OCI-LY7 (cell line): ENCODE measurements around the gene BEND4. TPM values are rescaled to one million over a fixed set of nuclear protein-coding genes. Genes with fewer than 3 reads are reported as not detected.

Source experiments
- BruUV-seq: library from RNA; stranded (reverse); fragments of 400-500 nt; replicated peaks from 2 replicates; lab custom pipeline; 2021; lab: Mats Ljungman, UMichigan
- CTCF ChIA-PET: fragments of 300-600 bp; sonication (Branson Sonifier 250); formaldehyde crosslinking; loops from one replicate; lab custom pipeline; 2022; ENCODE audit warnings: antibody characterized with exemption; ENCODE audit not compliant: unreplicated experiment; lab: Charles Lee
- POLR2A ChIA-PET: fragments of 300-600 bp; sonication (Branson Sonifier 250); formaldehyde crosslinking; loops from one replicate; lab custom pipeline; 2022; ENCODE audit warnings: antibody characterized with exemption; lab: Charles Lee
- DNase-seq: peaks from one replicate; pipeline ENCODE4 v3.0.0-alpha.2; 2015; ENCODE audit warnings: low spot score
- H2AFZ ChIP-seq: fragments of 200-600 bp; sonication (generic), shearing (Covaris generic); 2 replicates; pipeline ENCODE4 v1.6.1; 2014; ENCODE audit warnings: mild to moderate bottlenecking, antibody characterized with exemption, low read length, moderate library complexity
- H3K27ac ChIP-seq: fragments of 200-600 bp; sonication (generic); 2 replicates; pipeline ENCODE4 v1.5.1; 2014; ENCODE audit warnings: mixed run types, low read depth, mild to moderate bottlenecking, moderate library complexity, low read length, inconsistent platforms; ENCODE audit not compliant: poor library complexity, severe bottlenecking
- H3K36me3 ChIP-seq: fragments of 200-600 bp; sonication (generic); 2 replicates; pipeline ENCODE4 v1.6.1; 2014; ENCODE audit warnings: mild to moderate bottlenecking, antibody characterized with exemption, low read length, moderate library complexity, mixed read lengths; ENCODE audit not compliant: insufficient read depth
- H3K4me1 ChIP-seq: fragments of 200-600 bp; sonication (generic); 2 replicates; pipeline ENCODE4 v1.5.1; 2014; ENCODE audit warnings: mild to moderate bottlenecking, low read length; ENCODE audit not compliant: insufficient read depth, poor library complexity, severe bottlenecking
- H3K4me2 ChIP-seq: fragments of 200-600 bp; sonication (generic); 2 replicates; pipeline ENCODE4 v1.6.1; 2014; ENCODE audit warnings: mild to moderate bottlenecking, low read length
- H3K4me3 ChIP-seq: fragments of 200-600 bp; sonication (generic); 2 replicates; pipeline ENCODE4 v1.5.1; 2014; ENCODE audit warnings: mild to moderate bottlenecking, low read depth, low read length; ENCODE audit not compliant: poor library complexity, severe bottlenecking
- H3K79me2 ChIP-seq: fragments of 200-600 bp; sonication (generic); 2 replicates; pipeline ENCODE4 v1.6.1; 2016; ENCODE audit warnings: low read depth, mild to moderate bottlenecking, low read length, moderate library complexity, mixed read lengths; ENCODE audit not compliant: insufficient read depth
- H3K9me2 ChIP-seq: fragments of 200-600 bp; sonication (generic); 2 replicates; pipeline ENCODE4 v1.6.1; 2016; ENCODE audit warnings: mild to moderate bottlenecking, low read length, mixed read lengths; ENCODE audit not compliant: insufficient read depth
- H3K9me3 ChIP-seq: fragments of 200-600 bp; sonication (generic); 2 replicates; pipeline ENCODE4 v1.6.1; 2014; ENCODE audit warnings: mild to moderate bottlenecking, mixed run types, low read length, mixed read lengths
- H4K20me1 ChIP-seq: fragments of 200-600 bp; sonication (generic); 2 replicates; pipeline ENCODE4 v1.6.1; 2014; ENCODE audit warnings: mild to moderate bottlenecking, antibody characterized with exemption, low read length, moderate library complexity, mixed read lengths; ENCODE audit not compliant: insufficient read depth
- EZH2phosphoT487 ChIP-seq: fragments of 200-600 bp; sonication (generic); IDR thresholded peaks from 2 replicates; pipeline ENCODE4 v1.6.1; 2018; ENCODE audit warnings: low read depth, borderline replicate concordance, mild to moderate bottlenecking, mixed run types, antibody characterized with exemption, low read length, moderate library complexity, mixed read lengths
- intact Hi-C: fragments of 100-400 bp; cut with micrococcal nuclease; formaldehyde crosslinking; loops from one replicate; pipeline ENCODE4 v1.10.0; 2022; ENCODE audit not compliant: unreplicated experiment
- total RNA-seq, 2 experiments: library from RNA; depleted of rRNA in 1 of 2; stranded (reverse); fragments of >200 nt in 1 of 2; shearing (Covaris generic) in 1 of 2; gene quantifications; 2 replicates each; pipeline ENCODE4 v1.2.3, GENCODE V29; 2014 to 2022
- TF ChIP-seq, protein P1 (sequence below): fragments of 200-600 bp; sonication (generic); conservative IDR thresholded peaks from 2 replicates; pipeline ENCODE4 v1.5.1; 2014; ENCODE audit warnings: mild to moderate bottlenecking, antibody characterized with exemption, low read length, moderate library complexity, mixed read lengths

The BEND4 gene
- total RNA-seq, 2 experiments from 2014 or later, result 21.3 to 33.4 TPM

DNA sequence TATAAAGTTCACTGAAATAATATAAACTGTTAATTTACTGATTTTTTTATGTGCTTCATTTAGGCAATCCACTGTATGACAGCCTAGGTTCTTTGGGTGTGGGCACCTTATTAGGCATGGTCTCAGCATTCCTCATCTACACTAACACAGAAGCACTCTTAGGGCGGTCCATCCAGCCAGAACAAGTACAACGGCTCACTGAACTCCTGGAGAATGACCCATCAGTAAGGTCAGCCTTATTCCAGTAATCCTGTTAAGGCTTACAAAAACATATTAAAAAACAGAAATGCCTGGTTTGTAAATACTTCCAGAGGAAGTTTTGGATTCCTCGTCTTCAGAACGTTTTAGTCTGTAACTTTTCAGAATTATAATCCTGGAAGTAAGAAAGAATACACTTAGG, 82.0 kb downstream of the BEND4 start:
- CTCF ChIA-PET, result no interaction called here
- TF ChIP-seq, protein P1, sequence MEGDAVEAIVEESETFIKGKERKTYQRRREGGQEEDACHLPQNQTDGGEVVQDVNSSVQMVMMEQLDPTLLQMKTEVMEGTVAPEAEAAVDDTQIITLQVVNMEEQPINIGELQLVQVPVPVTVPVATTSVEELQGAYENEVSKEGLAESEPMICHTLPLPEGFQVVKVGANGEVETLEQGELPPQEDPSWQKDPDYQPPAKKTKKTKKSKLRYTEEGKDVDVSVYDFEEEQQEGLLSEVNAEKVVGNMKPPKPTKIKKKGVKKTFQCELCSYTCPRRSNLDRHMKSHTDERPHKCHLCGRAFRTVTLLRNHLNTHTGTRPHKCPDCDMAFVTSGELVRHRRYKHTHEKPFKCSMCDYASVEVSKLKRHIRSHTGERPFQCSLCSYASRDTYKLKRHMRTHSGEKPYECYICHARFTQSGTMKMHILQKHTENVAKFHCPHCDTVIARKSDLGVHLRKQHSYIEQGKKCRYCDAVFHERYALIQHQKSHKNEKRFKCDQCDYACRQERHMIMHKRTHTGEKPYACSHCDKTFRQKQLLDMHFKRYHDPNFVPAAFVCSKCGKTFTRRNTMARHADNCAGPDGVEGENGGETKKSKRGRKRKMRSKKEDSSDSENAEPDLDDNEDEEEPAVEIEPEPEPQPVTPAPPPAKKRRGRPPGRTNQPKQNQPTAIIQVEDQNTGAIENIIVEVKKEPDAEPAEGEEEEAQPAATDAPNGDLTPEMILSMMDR, result no peak
- no peak for TF ChIP-seq EZH2phosphoT487
- no peak for DNase-seq
- H3K9me3 ChIP-seq, result no peaks in the 10 kb centered on the region
- intact Hi-C loops, result no loop called here
- H3K4me3 ChIP-seq, result no peak overlapping the region
- no peak overlapping the region for H2AFZ ChIP-seq
- H4K20me1 ChIP-seq, result no peaks in the 10 kb centered on the region
- H3K27ac ChIP-seq, result no peak overlapping the region
- H3K36me3 ChIP-seq, result peaks cover 3% of the 10 kb centered on the region
- no peak overlapping the region for H3K4me2 ChIP-seq
- POLR2A ChIA-PET, result no interaction called here
- no peaks in the 10 kb centered on the region for H3K79me2 ChIP-seq
- H3K9me2 ChIP-seq, result no peaks in the 10 kb centered on the region
- H3K4me1 ChIP-seq, result no peaks in the 10 kb centered on the region
- BruUV-seq, result no TSS peak

- Histone ChIP-seq H3K4me1 (no peaks in the 10 kb centered on the region), H2AFZ (no peak overlapping the region), H3K79me2 (no peaks in the 10 kb centered on the region), H4K20me1 (no peaks in the 10 kb centered on the region), H3K36me3 (peaks cover 14% of the 10 kb centered on the region; the same call in 1 of the 2 replicates), H3K9me2 (no peaks in the 10 kb centered on the region), H3K4me2 (no peak overlapping the region), H3K9me3 (no peaks in the 10 kb centered on the region), H3K4me3 (no peak overlapping the region), H3K27ac (no peak overlapping the region)
- ChIA-PET CTCF (no interaction called here), POLR2A (interaction anchor here (0.5 kb wide), 1 partner anchor 123 kb away, joined by 3 read pairs; no protein-coding TSS in a partner anchor)
- no TSS peak for BruUV-seq
- DNase-seq, result no peak
- TF ChIP-seq, protein P1, result no peak
- TF ChIP-seq EZH2phosphoT487, result no peak
- intact Hi-C loops, result no loop called here
Observed at GRCh38 chr4:42067264-42067663, 85.2 kb downstream of the BEND4 start.

GRCh38 chr4:42066402-42066801, 86.1 kb downstream of the BEND4 start:
- TF ChIP-seq, protein P1, result no peak
- no peak for TF ChIP-seq EZH2phosphoT487
- ChIA-PET CTCF (no interaction called here), POLR2A (no interaction called here)
- no peak overlapping the region for H2AFZ ChIP-seq
- H3K4me1 ChIP-seq, result no peaks in the 10 kb centered on the region
- no peaks in the 10 kb centered on the region for H3K9me2 ChIP-seq
- no peak for DNase-seq
- no TSS peak for BruUV-seq
- H4K20me1 ChIP-seq, result no peaks in the 10 kb centered on the region
- no peaks in the 10 kb centered on the region for H3K9me3 ChIP-seq
- H3K79me2 ChIP-seq, result no peaks in the 10 kb centered on the region
- H3K27ac ChIP-seq, result no peak overlapping the region
- peaks cover 15% of the 10 kb centered on the region; the same call in 1 of the 2 replicates for H3K36me3 ChIP-seq
- H3K4me2 ChIP-seq, result no peak overlapping the region
- intact Hi-C loops, result no loop called here
- H3K4me3 ChIP-seq, result no peak overlapping the region

Other genes with a start within 250 kb of the BEND4 start
- 21.0 and 25.7 TPM in 2 replicates for gene TMEM33, start 217.2 kb downstream of the BEND4 start, total RNA-seq (2014; rRNA removed; shearing (Covaris generic))
- 43.0 and 46.6 TPM in 2 replicates for gene TMEM33, start 217.2 kb downstream of the BEND4 start, total RNA-seq (2022)
- gene DCAF4L1, start 170.9 kb downstream of the BEND4 start, total RNA-seq (2014; rRNA removed; shearing (Covaris generic)), result 0.09 TPM in 1 of 2 replicates, not detected in the other
- 0.07 and 0.30 TPM in 2 replicates for gene DCAF4L1, start 170.9 kb downstream of the BEND4 start, total RNA-seq (2022)
- 33.8 and 60.2 TPM in 2 replicates for gene SLC30A9, start 162.1 kb downstream of the BEND4 start, total RNA-seq (2014; rRNA removed; shearing (Covaris generic))
- gene SLC30A9, start 162.1 kb downstream of the BEND4 start, total RNA-seq (2022), result 40.8 and 42.5 TPM in 2 replicates
- not detected in 2 replicates for gene SHISA3, start 244.8 kb upstream of the BEND4 start, total RNA-seq (2014; rRNA removed; shearing (Covaris generic))
- 0.37 and 0.38 TPM in 2 replicates for gene SHISA3, start 244.8 kb upstream of the BEND4 start, total RNA-seq (2022)